ENCODE data around the gene ARRB1.

GRCh38 chr11:75286826-75287465, 64.5 kb downstream of the ARRB1 start:
- TF ChIP-seq BCL11A (IDR thresholded peaks at IDR 0.05; ENCODE audit: low read depth, low read length), result no peak
- TF ChIP-seq EP300 (IDR thresholded peaks at IDR 0.05; ENCODE audit: borderline replicate concordance in 1 of 2, control insufficient read depth in 1 of 2, low read depth in 2 of 2, low read length in 2 of 2), result no peak
- no peak for TF ChIP-seq CTCF (IDR thresholded peaks at IDR 0.05 in 2 of 3, conservative IDR thresholded peaks at IDR 0.05 in 1 of 3; ENCODE audit: control insufficient read depth in 2 of 3, extremely low read depth in 1 of 3, insufficient read depth in 1 of 3, low read depth in 3 of 3, low read length in 3 of 3)
- no peak for TF ChIP-seq SKIL (IDR thresholded peaks at IDR 0.05; ENCODE audit: low read depth, poor library complexity, severe bottlenecking)
- TF ChIP-seq POLR2A (IDR thresholded peaks at IDR 0.05; ENCODE audit: low read depth, low read length), result no peak
- no peak for TF ChIP-seq CHD2 (IDR thresholded peaks at IDR 0.05; ENCODE audit: borderline replicate concordance, low read depth, low read length)

Data from GM12878 (cell line).